GM06990 (cell line): ENCODE results near the gene SLC23A2.
"Not testable (repeated sequence)": the region's sequence is repeated elsewhere in the genome, so short reads cannot be mapped to it uniquely, and the experiment has no call there.

ENCODE experiments used
- DNase-seq: peaks from one replicate; pipeline ENCODE4 v3.0.0-alpha.2; 2011; ENCODE audit not compliant: insufficient read length; ENCODE audit errors: extremely low read depth
- H3K27me3 ChIP-seq: replicated peaks from 2 replicates; pipeline ENCODE4 v1.6.0; 2011; ENCODE audit warnings: low read length; ENCODE audit not compliant: control insufficient read depth, insufficient read depth
- H3K36me3 ChIP-seq: 2 replicates; pipeline ENCODE4 v1.5.1; 2011; ENCODE audit warnings: low read length; ENCODE audit not compliant: control insufficient read depth, insufficient read depth
- H3K4me3 ChIP-seq: replicated peaks from 2 replicates; pipeline ENCODE4 v1.5.1; 2011; ENCODE audit warnings: low read depth, mild to moderate bottlenecking, control low read depth, low read length
- CTCF ChIP-seq: IDR thresholded peaks from 2 replicates; pipeline ENCODE4 v1.5.1; 2011; ENCODE audit warnings: low read length, control low read depth, mild to moderate bottlenecking, inconsistent platforms; ENCODE audit not compliant: insufficient read depth, poor library complexity, severe bottlenecking

SLC23A2 gene

GRCh38 chr20:4924446-4924845 is 76.9 kb downstream of the SLC23A2 start:
- DNase-seq: no peak
- no peaks in the 10 kb centered on the region for H3K36me3 ChIP-seq
- no peaks in the 10 kb centered on the region for H3K27me3 ChIP-seq
- no peak for TF ChIP-seq CTCF
- no peak overlapping the region for H3K4me3 ChIP-seq

GRCh38 chr20:4924032-4924431 is 77.3 kb downstream of the SLC23A2 start:
- Histone ChIP-seq H3K27me3 (no peaks in the 10 kb centered on the region), H3K36me3 (no peaks in the 10 kb centered on the region), H3K4me3 (no peak overlapping the region)
- no peak for TF ChIP-seq CTCF
- DNase-seq: no peak

- no peak for DNase-seq
- no peaks in the 10 kb centered on the region for H3K36me3 ChIP-seq
- no peak overlapping the region for H3K4me3 ChIP-seq
- no peaks in the 10 kb centered on the region for H3K27me3 ChIP-seq
- TF ChIP-seq CTCF: no peak
Observed at GRCh38 chr20:4922186-4922585, 79.1 kb downstream of the SLC23A2 start.

- H3K36me3 ChIP-seq, H3K27me3 ChIP-seq, DNase-seq, H3K4me3 ChIP-seq: not testable (repeated sequence)
Observed at GRCh38 chr20:4921271-4921670, 80.0 kb downstream of the SLC23A2 start.

DNA sequence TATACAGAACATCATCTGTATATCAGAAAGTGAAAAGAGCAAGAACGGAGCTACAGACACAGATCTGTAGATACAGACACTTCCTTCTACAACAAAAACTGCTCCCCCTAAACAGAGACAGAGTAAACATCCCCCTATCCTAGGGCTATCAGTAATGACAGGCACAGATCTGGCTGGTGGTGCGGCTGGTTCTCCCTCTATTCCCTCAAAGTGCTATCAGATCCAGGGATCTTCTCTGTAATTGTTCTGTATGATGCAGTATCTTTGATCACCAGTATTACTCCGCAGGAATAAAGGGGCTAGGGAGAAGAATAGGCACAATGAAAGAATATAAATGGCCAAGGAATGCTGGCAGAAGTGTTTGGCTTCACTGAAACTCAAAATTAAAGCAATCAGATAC is 80.7 kb downstream of the SLC23A2 start:
- Histone ChIP-seq H3K27me3 (no peaks in the 10 kb centered on the region), H3K4me3 (no peak overlapping the region), H3K36me3 (no peaks in the 10 kb centered on the region)
- TF ChIP-seq CTCF: no peak
- DNase-seq: no peak

- Histone ChIP-seq H3K36me3 (no peaks in the 10 kb centered on the region), H3K27me3 (no peaks in the 10 kb centered on the region), H3K4me3 (no peak overlapping the region)
- no peak for TF ChIP-seq CTCF
- DNase-seq: no peak
Observed at GRCh38 chr20:4920131-4920530, 81.2 kb downstream of the SLC23A2 start.
